NCI-H1417 (cell line): Measurements from ENCODE around the gene KRT12.

Experiments
- DNase-seq, 3 experiments: peaks; one replicate each; lab custom pipeline; 2025; lab: John Stamatoyannopoulos, UW

The KRT12 gene

DNA sequence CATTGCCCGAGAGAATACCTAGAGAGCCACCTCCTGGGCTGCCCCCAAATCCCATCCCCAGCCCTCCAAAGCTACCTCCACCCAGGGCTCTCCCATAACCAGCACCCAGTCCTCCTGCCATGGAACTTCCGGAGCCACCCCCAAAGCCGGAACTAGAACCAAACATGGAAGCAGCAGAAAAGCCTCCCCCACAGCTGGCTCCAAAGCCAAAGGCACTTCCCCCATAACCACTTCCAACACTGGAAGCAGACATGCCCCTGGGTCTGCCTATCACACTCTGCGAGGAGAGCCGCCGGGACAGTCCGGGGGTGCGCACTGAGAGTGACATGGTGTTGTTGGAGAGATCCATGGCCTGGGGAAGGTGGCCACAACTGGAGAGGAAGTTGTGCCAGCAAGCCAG lies at the start of gene KRT12:
Gene KRT12, minus strand, starts transcription at position 386 of the 400 bp plus-strand sequence. Its CDS starts 37 bp downstream, at position 349.
- DNase-seq: no peak

DNA sequence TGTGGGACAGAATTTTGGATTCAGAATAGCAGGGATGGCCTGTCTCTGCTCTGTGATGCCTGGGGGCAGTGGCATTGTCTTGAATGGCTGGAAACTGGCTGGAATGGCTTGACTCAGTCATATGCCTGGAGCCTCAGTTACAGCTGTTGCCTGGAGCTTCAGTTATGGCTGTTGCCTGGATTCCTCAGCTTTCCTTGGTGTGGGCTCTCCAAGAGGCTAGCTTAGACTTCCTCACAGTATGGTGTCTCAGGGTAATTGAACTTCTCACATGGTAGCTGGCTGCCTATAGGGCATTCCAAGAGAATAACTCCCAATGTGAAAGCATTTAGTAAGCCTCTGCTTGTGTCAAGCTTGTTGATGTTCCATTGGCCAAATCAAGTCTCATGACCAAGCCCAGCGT lies 49.3 kb upstream of the KRT12 start:
- DNase-seq: no peak

- DNase-seq: no peak
These were observed 48.8 kb upstream of the KRT12 start for GRCh38 chr17:40915721-40916256.

- DNase-seq: no peak
These were observed 48.2 kb upstream of the KRT12 start for GRCh38 chr17:40915199-40915661.

GRCh38 chr17:40914075-40914855 lies 47.2 kb upstream of the KRT12 start:
- DNase-seq: no peak

- DNase-seq: peak in 1 of 3 experiments; percentile 19
These were observed 45.6 kb upstream of the KRT12 start for GRCh38 chr17:40912486-40913210.

DNA sequence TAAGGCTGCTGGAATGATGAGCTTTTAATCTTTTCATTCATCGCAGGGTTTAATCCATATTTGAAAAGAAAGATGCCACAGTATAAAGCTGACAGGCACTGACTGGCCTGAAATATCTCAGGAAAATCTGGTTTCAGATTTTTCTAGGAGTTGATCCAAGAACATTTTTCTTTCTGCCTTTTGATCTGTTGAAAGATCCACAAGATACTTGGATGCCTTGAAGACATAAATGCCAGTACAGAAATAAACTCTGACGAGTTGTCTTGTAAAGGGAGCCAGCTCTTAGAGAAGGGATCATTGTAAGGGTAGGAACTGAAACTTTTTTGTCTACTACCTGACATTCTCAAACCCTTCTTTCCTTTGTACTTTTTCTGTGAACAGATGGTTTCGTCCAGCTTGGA lies 43.4 kb upstream of the KRT12 start:
- DNase-seq: no peak

DNA sequence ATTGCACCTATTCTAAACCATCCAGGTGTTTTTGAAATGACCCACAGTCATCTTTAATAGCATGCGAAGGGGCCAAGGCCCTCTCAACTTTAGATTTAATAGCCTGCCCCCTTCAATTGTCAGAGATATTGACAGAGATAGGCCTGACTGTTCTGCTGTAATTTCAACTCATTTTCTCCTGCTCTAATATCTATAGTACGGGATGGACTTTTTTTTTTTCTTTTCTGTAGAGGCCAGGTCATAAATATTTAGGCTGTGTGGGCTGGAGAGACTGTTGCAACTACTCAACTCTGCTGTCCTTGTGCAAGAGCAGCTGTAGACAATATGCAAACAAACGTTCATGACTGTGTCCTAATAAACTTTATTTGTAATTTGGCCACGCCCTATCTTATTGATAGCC lies 42.7 kb upstream of the KRT12 start:
- DNase-seq: no peak

DNA sequence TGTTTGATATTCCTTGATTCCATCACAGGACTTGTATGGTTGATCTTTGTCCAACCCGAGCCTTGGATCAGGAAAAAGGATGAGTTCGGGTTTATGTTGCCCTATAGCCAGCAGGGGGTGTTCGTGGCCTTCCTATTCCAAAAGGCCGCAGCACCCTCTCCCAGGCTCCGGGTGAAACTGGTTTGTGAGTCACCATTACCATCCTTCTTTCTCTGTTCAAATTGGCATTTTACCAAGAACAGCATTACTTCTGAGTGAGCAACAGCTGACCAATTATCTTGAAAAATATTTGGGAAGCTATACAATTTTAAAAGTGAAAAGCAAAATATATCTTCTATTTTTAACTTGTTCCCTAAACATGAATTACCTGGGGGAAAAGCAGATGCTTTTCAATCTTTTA lies 42.3 kb upstream of the KRT12 start:
- peak; percentile 76 to 94 (median 77) for DNase-seq

DNA sequence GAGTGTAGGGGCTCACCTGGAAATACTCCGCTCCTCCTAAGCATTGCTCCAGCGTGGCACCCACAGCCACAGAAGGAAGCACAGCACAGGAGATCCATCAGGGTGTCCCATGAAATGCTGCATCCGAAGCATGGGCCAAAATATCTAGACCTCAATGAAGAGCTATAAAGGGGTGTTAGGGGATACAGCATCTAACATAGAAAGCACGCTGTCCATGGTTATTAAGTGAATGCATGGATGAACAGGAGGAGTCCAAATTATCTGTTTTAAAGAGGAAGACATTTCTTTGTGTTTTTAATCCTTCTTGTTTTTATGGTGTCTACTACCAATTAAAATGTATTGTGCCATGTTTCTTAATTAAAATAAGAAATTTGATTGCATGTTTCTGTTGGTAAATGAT lies 39.6 kb upstream of the KRT12 start:
- DNase-seq: no peak

DNA sequence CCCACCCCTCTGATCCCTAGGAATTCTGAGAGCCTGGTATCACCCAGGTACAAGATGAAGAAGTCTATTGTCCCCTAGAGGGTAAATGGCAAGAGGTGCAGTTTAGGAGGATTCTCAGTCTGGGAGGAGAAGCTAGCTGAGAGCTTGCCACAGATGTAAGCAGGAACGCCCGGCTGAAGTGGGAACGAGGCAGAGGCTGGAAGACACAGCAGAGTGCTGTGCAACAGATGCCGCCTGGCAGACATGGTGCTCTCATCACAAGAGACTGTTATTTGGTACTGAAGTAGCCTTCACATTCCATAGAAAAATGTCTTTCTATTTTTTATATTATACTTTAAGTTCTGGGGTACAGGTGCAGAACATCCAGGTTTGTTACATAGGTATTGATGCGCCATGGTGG lies 38.3 kb upstream of the KRT12 start:
- no peak for DNase-seq

DNA sequence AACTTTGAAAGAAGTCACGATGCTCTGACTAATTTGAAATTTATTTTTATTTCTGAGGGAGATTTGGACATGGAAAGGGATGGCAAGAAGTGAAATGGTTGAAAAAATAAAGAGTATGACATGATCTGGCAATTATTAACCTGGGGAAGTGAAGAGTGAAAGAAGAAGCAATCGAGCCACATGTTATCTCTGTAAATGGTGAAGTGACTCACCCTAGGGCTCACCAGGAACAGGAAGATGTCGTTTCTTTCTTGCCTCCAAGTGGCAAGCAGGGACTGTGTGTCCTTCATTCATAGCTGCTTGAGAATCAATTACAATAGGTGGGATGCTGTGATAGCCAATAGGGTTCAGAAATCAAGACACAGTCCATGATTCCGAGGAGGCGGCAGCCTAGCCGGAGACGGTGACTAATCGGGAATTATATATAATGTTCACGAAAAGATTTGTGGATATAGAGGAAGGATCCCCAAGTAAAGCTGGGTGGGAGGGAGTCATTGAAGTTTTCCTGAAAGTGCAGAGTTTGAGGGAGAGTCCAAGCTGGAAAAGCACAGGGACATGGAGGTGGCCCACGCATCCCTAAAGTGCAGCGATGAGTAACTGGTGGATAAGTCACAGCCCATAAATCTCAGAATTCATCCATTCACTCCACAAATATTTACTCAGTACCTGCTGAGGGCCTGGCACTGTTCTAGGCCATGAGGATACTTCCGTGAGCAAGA lies 36.3 kb upstream of the KRT12 start:
- peak in 2 of 3 experiments; percentile 26 to 55 for DNase-seq

- DNase-seq: no peak
These were observed 35.5 kb upstream of the KRT12 start for GRCh38 chr17:40902498-40902897.

- peak; percentile 25 to 58 (median 29) for DNase-seq
These were observed 35.0 kb upstream of the KRT12 start for GRCh38 chr17:40901981-40902474.

DNA sequence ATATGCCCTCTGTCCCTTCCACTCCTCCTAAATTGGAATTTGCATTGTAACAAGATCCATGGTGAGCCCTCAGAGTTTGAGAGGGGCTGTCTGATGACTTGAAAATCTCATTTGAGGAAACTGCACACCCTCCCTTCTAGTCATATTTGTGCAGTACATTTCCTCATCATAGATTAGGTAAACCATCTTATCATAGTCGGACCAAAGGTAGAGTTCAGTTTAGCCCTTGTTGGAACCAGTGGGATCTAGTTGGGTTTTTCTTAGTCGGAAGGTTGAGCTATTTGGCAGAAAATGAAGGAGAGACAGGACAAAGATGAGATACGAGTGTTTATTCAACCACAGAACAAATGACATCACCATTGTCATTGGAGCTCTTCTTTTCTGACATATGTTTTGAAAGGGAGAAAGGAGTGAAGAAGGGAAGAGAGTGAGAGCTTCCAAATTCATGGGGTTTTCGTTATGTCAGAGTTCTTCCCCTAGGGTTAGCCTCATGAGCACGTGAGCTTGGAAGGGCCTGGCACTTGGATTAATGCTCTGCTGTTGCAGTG lies 33.9 kb upstream of the KRT12 start:
- DNase-seq: no peak

DNA sequence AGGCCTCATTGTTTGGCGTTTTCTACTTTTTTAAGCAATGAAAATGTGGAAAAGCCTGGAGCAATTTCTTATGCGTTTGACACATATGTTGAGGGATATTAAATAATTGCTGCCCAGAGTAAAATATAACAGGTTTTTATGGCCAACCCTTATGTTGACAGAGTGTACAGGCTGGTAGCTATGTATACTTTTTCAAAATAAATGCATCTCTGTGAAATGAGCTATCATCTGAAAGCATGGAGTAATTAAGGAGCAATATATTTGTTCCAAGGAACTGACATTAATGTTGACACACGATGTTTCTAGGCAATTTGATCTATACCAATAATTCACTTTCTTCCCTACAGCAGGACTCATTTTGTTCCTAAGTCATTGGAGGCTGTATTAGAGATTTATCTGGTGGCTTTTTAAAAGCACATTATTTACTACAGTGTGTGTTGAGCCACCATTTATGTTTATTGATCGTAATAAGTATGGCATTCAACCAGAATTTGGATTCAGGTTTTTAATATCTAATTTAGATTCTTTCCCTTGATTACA lies 30.0 kb upstream of the KRT12 start:
- DNase-seq: peak in 2 of 3 experiments; percentile 16 to 73

DNA sequence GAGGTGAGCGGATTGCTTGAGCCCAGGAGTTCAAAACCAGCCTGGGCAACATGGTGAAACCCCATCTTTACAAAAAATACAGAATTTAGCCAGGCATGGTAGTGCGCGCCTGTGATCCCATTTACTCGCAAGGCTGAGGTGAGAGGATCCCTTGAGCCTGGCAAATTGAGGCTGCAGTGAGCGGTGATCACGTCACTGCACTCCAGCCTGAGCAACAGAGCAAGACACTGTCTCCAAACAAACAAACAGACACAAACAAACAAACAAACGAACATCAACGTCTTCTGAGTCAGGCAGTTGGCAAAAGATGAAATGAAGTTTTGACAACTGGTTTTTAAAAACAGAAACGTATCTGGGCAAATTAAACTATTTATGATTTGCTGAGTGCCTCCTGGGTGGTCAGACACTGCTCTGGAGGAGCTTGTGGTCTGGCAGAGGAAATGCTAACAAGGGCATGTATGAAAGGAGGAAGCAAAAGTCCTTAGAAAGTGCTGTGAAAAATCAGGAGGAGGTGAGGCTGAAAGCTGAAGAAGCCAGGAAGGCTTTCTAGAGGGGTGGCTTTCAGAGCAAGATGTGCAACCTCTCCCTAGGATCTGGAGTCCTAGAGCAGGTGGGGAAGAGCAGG lies 28.2 kb upstream of the KRT12 start:
- DNase-seq: no peak

GRCh38 chr17:40888196-40888720 lies 21.2 kb upstream of the KRT12 start:
- no peak for DNase-seq

- DNase-seq: peak in 1 of 3 experiments; percentile 33
These were observed 19.1 kb upstream of the KRT12 start for GRCh38 chr17:40886090-40886489.

GRCh38 chr17:40884708-40885512 lies 17.9 kb upstream of the KRT12 start, which contains the start of gene KRT20:
Gene KRT20, minus strand, starts transcription at chr17:40885242. Its CDS starts 57 bp downstream, at chr17:40885185.
- peak in 1 of 3 experiments; percentile 13 for DNase-seq
